HEK293 (cell line): ENCODE data around the gene OSBPL10.

Experiments used
- CTCF ChIA-PET: fragments of 350-600 bp; formaldehyde crosslinking; extraction: SDS; loops from one replicate; lab custom pipeline; 2021; ENCODE audit warnings: antibody characterized with exemption; lab: Yijun Ruan, JAX
- POLR2A ChIA-PET: fragments of 300-600 bp; formaldehyde crosslinking; extraction: SDS; loops from one replicate; lab custom pipeline; 2020; ENCODE audit warnings: antibody characterized with exemption, inconsistent platforms; lab: Yijun Ruan, JAX
- H3K27ac ChIP-seq: fragments of 200-500 bp; sonication (Bioruptor generic); 2 replicates; pipeline ENCODE4 v1.5.1; 2014; ENCODE audit warnings: low read depth, low read length, control low read depth, inconsistent platforms; ENCODE audit errors: extremely low read depth
- H3K36me3 ChIP-seq, 2 experiments: fragments of 200-500 bp in 1 of 2; sonication (Bioruptor generic) in 1 of 2; 1 replicate in 1 of 2; 2 replicates in 1 of 2; pipeline ENCODE4 v1.5.1; 2014 to 2017; ENCODE audit warnings: inconsistent platforms in 2 of 2, low read length in 2 of 2; ENCODE audit not compliant: control insufficient read depth in 2 of 2, insufficient read depth in 1 of 2
- H3K4me1 ChIP-seq: fragments of 200-500 bp; sonication (Bioruptor generic); 2 replicates; pipeline ENCODE4 v1.5.1; 2014; ENCODE audit warnings: mild to moderate bottlenecking, low read length, inconsistent platforms; ENCODE audit not compliant: control insufficient read depth, insufficient read depth
- H3K4me3 ChIP-seq: 2 replicates; pipeline ENCODE4 v1.5.1; 2011; ENCODE audit warnings: low read depth, mild to moderate bottlenecking, control low read depth, low read length, moderate library complexity
- H3K9me3 ChIP-seq: fragments of 200-500 bp; sonication (Bioruptor generic); 2 replicates; pipeline ENCODE4 v1.5.1; 2014; ENCODE audit warnings: low read depth, low read length, inconsistent platforms; ENCODE audit not compliant: control insufficient read depth, insufficient read depth
- CTCF ChIP-seq: fragments of 450-650 bp; formaldehyde crosslinking; IDR thresholded peaks from 2 replicates; pipeline ENCODE4 v1.5.1; 2016; ENCODE audit warnings: missing biosample characterization, missing genetic modification characterization
- EGR2 ChIP-seq: fragments of 450-650 bp; formaldehyde crosslinking; IDR thresholded peaks from 2 replicates; pipeline ENCODE4 v1.5.1; 2016; ENCODE audit warnings: low read depth, missing biosample characterization, missing genetic modification characterization
- FEZF1 ChIP-seq: fragments of 450-650 bp; formaldehyde crosslinking; IDR thresholded peaks from 2 replicates; pipeline ENCODE4 v1.5.1; 2016; ENCODE audit warnings: missing biosample characterization, missing genetic modification characterization
- HOXD13 ChIP-seq: sonication (generic); formaldehyde crosslinking; IDR thresholded peaks from 2 replicates; pipeline ENCODE4 v1.8.0; 2022; ENCODE audit warnings: missing genetic modification reagents, borderline replicate concordance
- IKZF3 ChIP-seq: fragments of 450-650 bp; IDR thresholded peaks from 2 replicates; pipeline ENCODE4 v1.5.0; 2018; ENCODE audit warnings: missing biosample characterization, mild to moderate bottlenecking, missing genetic modification characterization, moderate library complexity
- SETDB1 ChIP-seq: IDR thresholded peaks from one replicate; pipeline ENCODE4 v1.6.1; 2017; ENCODE audit warnings: mild to moderate bottlenecking, low read length, moderate library complexity, mixed read lengths; ENCODE audit not compliant: insufficient read length
- ZIC2 ChIP-seq: fragments of 450-650 bp; formaldehyde crosslinking; IDR thresholded peaks from 2 replicates; pipeline ENCODE4 v1.5.1; 2016; ENCODE audit warnings: missing biosample characterization, missing genetic modification characterization
- ZNF10 ChIP-seq: fragments of 450-650 bp; formaldehyde crosslinking; IDR thresholded peaks from 2 replicates; pipeline ENCODE4 v1.5.1; 2017; ENCODE audit warnings: missing biosample characterization, missing genetic modification characterization
- ZNF121 ChIP-seq: fragments of 450-650 bp; formaldehyde crosslinking; IDR thresholded peaks from 2 replicates; pipeline ENCODE4 v1.5.1; 2016; ENCODE audit warnings: missing biosample characterization, missing genetic modification characterization
- ZNF140 ChIP-seq: fragments of 450-650 bp; formaldehyde crosslinking; IDR thresholded peaks from 2 replicates; pipeline ENCODE4 v1.5.1; 2016; ENCODE audit warnings: missing biosample characterization, missing genetic modification characterization
- ZNF221 ChIP-seq: fragments of 450-650 bp; formaldehyde crosslinking; IDR thresholded peaks from 2 replicates; pipeline ENCODE4 v1.5.1; 2017; ENCODE audit warnings: missing biosample characterization, missing genetic modification characterization, borderline replicate concordance
- ZNF292 ChIP-seq: fragments of 450-650 bp; formaldehyde crosslinking; IDR thresholded peaks from 2 replicates; pipeline ENCODE4 v1.5.1; 2016; ENCODE audit warnings: low read depth, missing biosample characterization, missing genetic modification characterization, borderline replicate concordance
- ZNF311 ChIP-seq: fragments of 450-650 bp; formaldehyde crosslinking; IDR thresholded peaks from 2 replicates; pipeline ENCODE4 v1.5.1; 2017; ENCODE audit warnings: missing biosample characterization, missing genetic modification characterization, borderline replicate concordance
- ZNF473 ChIP-seq: fragments of 450-650 bp; formaldehyde crosslinking; IDR thresholded peaks from 2 replicates; pipeline ENCODE4 v1.5.1; 2017; ENCODE audit warnings: missing biosample characterization, missing genetic modification characterization
- ZNF48 ChIP-seq: fragments of 450-650 bp; formaldehyde crosslinking; IDR thresholded peaks from 2 replicates; pipeline ENCODE4 v1.5.1; 2016; ENCODE audit warnings: missing biosample characterization, missing genetic modification characterization
- ZNF513 ChIP-seq: fragments of 450-650 bp; IDR thresholded peaks from 2 replicates; pipeline ENCODE4 v1.5.1; 2018; ENCODE audit warnings: missing biosample characterization, missing genetic modification characterization
- ZNF514 ChIP-seq: fragments of 450-650 bp; formaldehyde crosslinking; IDR thresholded peaks from 2 replicates; pipeline ENCODE4 v1.5.1; 2016; ENCODE audit warnings: missing biosample characterization, missing genetic modification characterization
- ZNF544 ChIP-seq: fragments of 450-650 bp; formaldehyde crosslinking; IDR thresholded peaks from 2 replicates; pipeline ENCODE4 v1.5.0; 2017; ENCODE audit warnings: missing biosample characterization, missing genetic modification characterization
- ZNF645 ChIP-seq: fragments of 450-650 bp; formaldehyde crosslinking; IDR thresholded peaks from 2 replicates; pipeline ENCODE4; 2016; ENCODE audit warnings: missing biosample characterization, missing genetic modification characterization
- ZNF747 ChIP-seq: fragments of 450-650 bp; formaldehyde crosslinking; IDR thresholded peaks from 2 replicates; pipeline ENCODE4 v1.5.1; 2016; ENCODE audit warnings: missing biosample characterization, missing genetic modification characterization
- ZNF837 ChIP-seq: fragments of 450-650 bp; formaldehyde crosslinking; IDR thresholded peaks from 2 replicates; pipeline ENCODE4 v1.5.1; 2016; ENCODE audit warnings: missing biosample characterization, missing genetic modification characterization
- TF ChIP-seq, protein P1 (sequence below): sonication (generic); formaldehyde crosslinking; IDR thresholded peaks from 2 replicates; pipeline ENCODE4 v1.8.1; 2022; ENCODE audit warnings: mild to moderate bottlenecking, moderate library complexity, missing genetic modification reagents
- TF ChIP-seq, protein P2 (sequence below): fragments of 450-650 bp; formaldehyde crosslinking; optimal IDR thresholded peaks from 2 replicates; pipeline ENCODE3; 2016; ENCODE audit warnings: missing biosample characterization, mild to moderate bottlenecking, missing genetic modification characterization

The OSBPL10 gene

DNA sequence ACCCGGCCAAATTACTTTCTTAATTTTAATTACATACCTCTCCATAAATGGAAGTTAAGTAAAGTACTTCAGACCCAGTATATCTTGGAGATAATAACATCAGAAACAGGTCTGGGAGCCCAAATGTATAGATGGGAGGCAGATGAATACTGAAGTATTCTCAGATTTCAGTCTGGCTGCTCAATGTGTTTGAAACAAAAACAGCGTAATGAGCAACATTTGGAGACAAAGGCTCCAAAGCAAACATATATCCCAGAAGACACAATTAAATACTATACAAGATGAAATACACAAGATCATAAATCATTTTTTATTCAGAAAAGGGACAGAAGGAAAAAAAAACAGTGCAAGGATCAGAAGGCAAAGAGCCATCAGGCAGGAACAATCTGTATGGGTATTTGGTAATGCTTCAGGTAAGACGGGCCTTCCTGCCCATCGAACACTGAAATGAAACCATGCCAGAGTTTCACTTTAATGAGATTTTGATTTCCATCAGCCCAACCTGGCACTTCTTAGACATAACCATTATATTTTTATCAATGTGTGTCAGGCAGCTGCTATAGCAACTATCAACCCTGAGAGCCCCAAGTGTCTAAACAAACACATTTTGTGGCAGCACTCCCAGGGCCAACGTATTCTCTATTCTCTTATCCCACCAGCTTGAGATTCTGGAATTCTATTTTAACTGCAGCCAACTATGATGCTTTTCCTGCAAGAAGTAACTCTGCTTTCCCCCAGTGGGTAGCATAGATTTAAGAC, 237.6 kb downstream of the OSBPL10 start:
- H3K9me3 ChIP-seq = no peaks in the 10 kb centered on the region
- H3K4me3 ChIP-seq = no peak overlapping the region
- H3K4me1 ChIP-seq = no peaks in the 10 kb centered on the region; the same call in 1 of the 2 replicates
- H3K27ac ChIP-seq = no peak overlapping the region
- H3K36me3 ChIP-seq = no peaks in the 10 kb centered on the region
- ChIA-PET POLR2A (no interaction called here), CTCF (interaction anchor here (0.7 kb wide), 1 partner anchor 121 kb away, joined by 4 read pairs; no protein-coding TSS in a partner anchor)
- TF ChIP-seq ZIC2 (tag by site-specific recombination) (no peak), ZNF311 (no peak), ZNF645 (tag by site-specific recombination) (no peak), ZNF513 (tag by site-specific recombination) (no peak), SETDB1 (no peak), ZNF140 (no peak), ZNF747 (no peak), ZNF514 (tag by site-specific recombination) (no peak)
- TF ChIP-seq, protein P1, sequence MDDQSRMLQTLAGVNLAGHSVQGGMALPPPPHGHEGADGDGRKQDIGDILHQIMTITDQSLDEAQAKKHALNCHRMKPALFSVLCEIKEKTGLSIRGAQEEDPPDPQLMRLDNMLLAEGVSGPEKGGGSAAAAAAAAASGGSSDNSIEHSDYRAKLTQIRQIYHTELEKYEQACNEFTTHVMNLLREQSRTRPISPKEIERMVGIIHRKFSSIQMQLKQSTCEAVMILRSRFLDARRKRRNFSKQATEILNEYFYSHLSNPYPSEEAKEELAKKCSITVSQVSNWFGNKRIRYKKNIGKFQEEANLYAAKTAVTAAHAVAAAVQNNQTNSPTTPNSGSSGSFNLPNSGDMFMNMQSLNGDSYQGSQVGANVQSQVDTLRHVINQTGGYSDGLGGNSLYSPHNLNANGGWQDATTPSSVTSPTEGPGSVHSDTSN (CRISPR knock-in tag) = no peak

- Histone ChIP-seq H3K36me3 (no peaks in the 10 kb centered on the region), H3K4me1 (no peaks in the 10 kb centered on the region), H3K27ac (no peak overlapping the region), H3K4me3 (no peak overlapping the region), H3K9me3 (no peaks in the 10 kb centered on the region)
- ChIA-PET POLR2A (no interaction called here), CTCF (no interaction called here)
- TF ChIP-seq ZNF311 (no peak), ZNF48 (tag by site-specific recombination) (no peak), ZNF544 (tag by site-specific recombination) (no peak), FEZF1 (tag by site-specific recombination) (no peak), ZNF221 (no peak), EGR2 (tag by site-specific recombination) (no peak), CTCF (tag by site-specific recombination) (no peak), ZNF121 (tag by site-specific recombination) (no peak)
Observed at GRCh38 chr3:31740397-31740796, 240.7 kb downstream of the OSBPL10 start.

- no peak overlapping the region for H3K4me3 ChIP-seq
- H3K9me3 ChIP-seq = no peaks in the 10 kb centered on the region
- POLR2A ChIA-PET = no interaction called here
- no peaks in the 10 kb centered on the region for H3K4me1 ChIP-seq
- H3K27ac ChIP-seq = no peak overlapping the region
- CTCF ChIA-PET = no interaction called here
- no peaks in the 10 kb centered on the region for H3K36me3 ChIP-seq
- TF ChIP-seq CTCF (tag by site-specific recombination) (no peak), IKZF3 (tag by site-specific recombination) (no peak), ZNF473 (tag by site-specific recombination) (no peak), HOXD13 (no peak), ZNF837 (tag by site-specific recombination) (no peak), ZNF10 (tag by site-specific recombination) (no peak), ZNF292 (no peak)
- TF ChIP-seq, protein P2, sequence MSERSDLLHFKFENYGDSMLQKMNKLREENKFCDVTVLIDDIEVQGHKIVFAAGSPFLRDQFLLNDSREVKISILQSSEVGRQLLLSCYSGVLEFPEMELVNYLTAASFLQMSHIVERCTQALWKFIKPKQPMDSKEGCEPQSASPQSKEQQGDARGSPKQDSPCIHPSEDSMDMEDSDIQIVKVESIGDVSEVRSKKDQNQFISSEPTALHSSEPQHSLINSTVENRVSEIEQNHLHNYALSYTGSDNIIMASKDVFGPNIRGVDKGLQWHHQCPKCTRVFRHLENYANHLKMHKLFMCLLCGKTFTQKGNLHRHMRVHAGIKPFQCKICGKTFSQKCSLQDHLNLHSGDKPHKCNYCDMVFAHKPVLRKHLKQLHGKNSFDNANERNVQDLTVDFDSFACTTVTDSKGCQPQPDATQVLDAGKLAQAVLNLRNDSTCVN (tag by site-specific recombination) = no peak
Observed at GRCh38 chr3:31738412-31738811, 242.7 kb downstream of the OSBPL10 start.
